ENCODE measurements around the gene SPATA2.
"Not testable (repeated sequence)": the region's sequence is repeated elsewhere in the genome, so short reads cannot be mapped to it uniquely, and the experiment has no call there.

DNA sequence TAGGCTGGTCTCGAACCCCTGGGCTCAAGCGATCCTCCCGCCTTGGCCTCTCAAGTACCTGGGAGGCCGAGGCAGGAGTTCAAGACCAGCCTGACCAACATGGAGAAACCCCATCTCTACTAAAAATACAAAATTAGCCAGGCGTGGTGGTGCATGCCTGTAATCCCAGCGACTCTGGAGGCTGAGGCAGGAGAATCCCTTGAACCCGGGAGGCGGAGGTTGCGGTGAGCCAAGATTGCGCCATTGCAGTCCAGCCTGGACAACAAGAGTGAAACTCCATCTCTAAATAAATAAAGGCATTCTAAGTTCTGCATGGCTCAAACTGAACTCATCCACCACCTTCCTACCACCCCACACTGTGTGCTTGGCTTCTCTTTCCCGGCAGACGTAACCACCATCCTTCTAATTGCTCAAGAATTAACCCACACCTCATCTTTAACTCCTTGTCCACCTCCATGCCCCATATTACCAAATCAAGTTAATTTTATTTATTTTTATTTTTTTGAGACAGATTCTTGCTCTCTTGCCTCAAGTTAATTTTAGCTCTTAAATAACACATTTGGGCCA lies 40.6 kb upstream of the SPATA2 start:
- not testable (repeated sequence) for TF ChIP-seq EZH2 (IDR thresholded peaks at IDR 0.05; ENCODE audit: borderline replicate concordance, low read depth, low read length, severe bottlenecking)
- TF ChIP-seq, protein P1, sequence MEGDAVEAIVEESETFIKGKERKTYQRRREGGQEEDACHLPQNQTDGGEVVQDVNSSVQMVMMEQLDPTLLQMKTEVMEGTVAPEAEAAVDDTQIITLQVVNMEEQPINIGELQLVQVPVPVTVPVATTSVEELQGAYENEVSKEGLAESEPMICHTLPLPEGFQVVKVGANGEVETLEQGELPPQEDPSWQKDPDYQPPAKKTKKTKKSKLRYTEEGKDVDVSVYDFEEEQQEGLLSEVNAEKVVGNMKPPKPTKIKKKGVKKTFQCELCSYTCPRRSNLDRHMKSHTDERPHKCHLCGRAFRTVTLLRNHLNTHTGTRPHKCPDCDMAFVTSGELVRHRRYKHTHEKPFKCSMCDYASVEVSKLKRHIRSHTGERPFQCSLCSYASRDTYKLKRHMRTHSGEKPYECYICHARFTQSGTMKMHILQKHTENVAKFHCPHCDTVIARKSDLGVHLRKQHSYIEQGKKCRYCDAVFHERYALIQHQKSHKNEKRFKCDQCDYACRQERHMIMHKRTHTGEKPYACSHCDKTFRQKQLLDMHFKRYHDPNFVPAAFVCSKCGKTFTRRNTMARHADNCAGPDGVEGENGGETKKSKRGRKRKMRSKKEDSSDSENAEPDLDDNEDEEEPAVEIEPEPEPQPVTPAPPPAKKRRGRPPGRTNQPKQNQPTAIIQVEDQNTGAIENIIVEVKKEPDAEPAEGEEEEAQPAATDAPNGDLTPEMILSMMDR (IDR thresholded peaks at IDR 0.05; ENCODE audit: extremely low read depth in 1 of 2, insufficient read depth in 1 of 2, low read depth in 1 of 2, low read length in 2 of 2), result not testable (repeated sequence)

All from endothelial cell of umbilical vein (primary cell).